ENCODE measurements around the gene BATF3.
"Not testable (repeated sequence)": the region's sequence is repeated elsewhere in the genome, so short reads cannot be mapped to it uniquely, and the experiment has no call there.

The BATF3 gene

GRCh38 chr1:212737559-212737958, 37.9 kb upstream of the BATF3 start:
- no peaks in the 10 kb centered on the region for H3K4me1 Mint-ChIP-seq
- peaks cover 56% of the 10 kb centered on the region for H3K36me3 Mint-ChIP-seq (ENCODE audit: low read depth)
- no peak for DNase-seq
- H3K27me3 Mint-ChIP-seq (ENCODE audit: low read depth, poor library complexity): peaks cover 1% of the 10 kb centered on the region
- no peak overlapping the region for H3K4me3 Mint-ChIP-seq
- peaks cover 15% of the 10 kb centered on the region for H3K9me3 Mint-ChIP-seq
- H3K27ac Mint-ChIP-seq: no peak overlapping the region
- TF ChIP-seq, protein P1, sequence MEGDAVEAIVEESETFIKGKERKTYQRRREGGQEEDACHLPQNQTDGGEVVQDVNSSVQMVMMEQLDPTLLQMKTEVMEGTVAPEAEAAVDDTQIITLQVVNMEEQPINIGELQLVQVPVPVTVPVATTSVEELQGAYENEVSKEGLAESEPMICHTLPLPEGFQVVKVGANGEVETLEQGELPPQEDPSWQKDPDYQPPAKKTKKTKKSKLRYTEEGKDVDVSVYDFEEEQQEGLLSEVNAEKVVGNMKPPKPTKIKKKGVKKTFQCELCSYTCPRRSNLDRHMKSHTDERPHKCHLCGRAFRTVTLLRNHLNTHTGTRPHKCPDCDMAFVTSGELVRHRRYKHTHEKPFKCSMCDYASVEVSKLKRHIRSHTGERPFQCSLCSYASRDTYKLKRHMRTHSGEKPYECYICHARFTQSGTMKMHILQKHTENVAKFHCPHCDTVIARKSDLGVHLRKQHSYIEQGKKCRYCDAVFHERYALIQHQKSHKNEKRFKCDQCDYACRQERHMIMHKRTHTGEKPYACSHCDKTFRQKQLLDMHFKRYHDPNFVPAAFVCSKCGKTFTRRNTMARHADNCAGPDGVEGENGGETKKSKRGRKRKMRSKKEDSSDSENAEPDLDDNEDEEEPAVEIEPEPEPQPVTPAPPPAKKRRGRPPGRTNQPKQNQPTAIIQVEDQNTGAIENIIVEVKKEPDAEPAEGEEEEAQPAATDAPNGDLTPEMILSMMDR (IDR thresholded peaks at IDR 0.05): no peak

DNA sequence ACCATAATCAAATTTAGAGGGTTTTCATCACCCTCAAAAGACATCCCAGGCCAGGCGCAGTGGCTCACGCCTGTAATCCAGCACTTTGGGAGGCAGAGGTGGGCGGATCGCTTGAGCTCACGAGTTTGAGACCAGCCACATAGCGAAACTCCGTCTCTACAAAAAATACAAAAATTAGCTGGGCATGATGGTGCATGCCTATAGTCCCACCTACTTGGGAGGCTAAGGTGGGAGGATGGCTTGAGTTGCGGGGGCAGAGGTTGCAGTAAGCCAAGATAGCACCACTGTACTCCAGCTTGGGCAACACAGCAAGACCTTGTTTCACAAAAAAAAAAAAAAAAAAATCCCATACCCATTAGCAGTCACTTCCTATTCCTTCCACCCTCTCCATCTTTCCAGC, 33.5 kb upstream of the BATF3 start:
- peaks cover 3% of the 10 kb centered on the region for H3K27me3 Mint-ChIP-seq (ENCODE audit: low read depth, poor library complexity)
- peaks cover 34% of the 10 kb centered on the region for H3K36me3 Mint-ChIP-seq (ENCODE audit: low read depth)
- H3K4me3 Mint-ChIP-seq: no peak overlapping the region
- no peaks in the 10 kb centered on the region for H3K9me3 Mint-ChIP-seq
- no peak for DNase-seq
- H3K27ac Mint-ChIP-seq: peak overlapping the region; percentile 52
- H3K4me1 Mint-ChIP-seq: no peaks in the 10 kb centered on the region
- TF ChIP-seq, protein P1 (IDR thresholded peaks at IDR 0.05): no peak

- Mint-ChIP-seq H3K9me3 (peaks cover 4% of the 10 kb centered on the region), H3K36me3 (ENCODE audit: low read depth) (peaks cover 45% of the 10 kb centered on the region), H3K4me1 (no peaks in the 10 kb centered on the region), H3K27me3 (ENCODE audit: low read depth, poor library complexity) (peaks cover 3% of the 10 kb centered on the region), H3K27ac (no peak overlapping the region), H3K4me3 (no peak overlapping the region)
- TF ChIP-seq, protein P1 (IDR thresholded peaks at IDR 0.05): no peak
- no peak for DNase-seq
Observed at GRCh38 chr1:212731630-212732029, 32.0 kb upstream of the BATF3 start.

GRCh38 chr1:212728606-212729005, 29.0 kb upstream of the BATF3 start:
- TF ChIP-seq, protein P1 (IDR thresholded peaks at IDR 0.05): no peak
- Mint-ChIP-seq H3K27ac (no peak overlapping the region), H3K4me1 (no peaks in the 10 kb centered on the region), H3K9me3 (peaks cover 27% of the 10 kb centered on the region), H3K4me3 (no peak overlapping the region), H3K27me3 (ENCODE audit: low read depth, poor library complexity) (peaks cover 3% of the 10 kb centered on the region), H3K36me3 (ENCODE audit: low read depth) (peaks cover 53% of the 10 kb centered on the region)
- DNase-seq: no peak

DNA sequence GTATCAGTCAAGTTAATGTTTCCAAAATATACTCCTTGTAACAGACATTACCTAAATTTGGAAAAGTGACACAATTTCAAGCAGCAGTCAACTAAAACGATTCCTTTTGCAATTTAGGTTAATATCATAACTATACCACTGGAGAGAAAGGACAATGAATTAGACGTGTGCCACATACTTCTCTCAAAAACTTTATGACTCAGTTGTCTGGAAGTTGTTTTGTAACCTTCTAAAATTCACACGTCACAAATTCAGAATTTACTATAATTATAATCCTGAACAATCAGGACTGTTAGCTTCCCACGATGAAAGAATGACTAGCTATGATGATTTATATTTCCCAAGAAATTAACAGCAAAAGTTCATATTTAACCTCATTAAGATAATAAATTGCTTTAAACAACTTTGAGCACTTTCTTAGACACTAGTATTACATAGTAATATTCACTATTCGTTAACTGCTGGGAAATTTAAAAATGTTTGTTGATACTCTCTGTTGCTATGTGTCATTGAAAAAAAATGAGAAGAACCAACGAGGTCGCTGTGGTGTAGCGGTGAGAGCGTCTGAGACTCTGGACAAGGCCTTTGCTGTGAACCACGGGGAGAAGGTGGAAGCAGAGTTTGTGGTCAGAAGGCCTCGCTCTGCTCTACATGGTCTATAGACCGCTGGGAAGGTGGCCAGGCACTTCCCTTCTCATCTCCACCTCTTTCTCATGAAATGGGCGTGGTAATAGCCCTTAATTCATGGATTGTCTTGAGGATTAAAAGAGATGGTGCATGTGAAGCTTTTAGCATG, 27.9 kb upstream of the BATF3 start:
- DNase-seq: no peak
- Mint-ChIP-seq H3K36me3 (ENCODE audit: low read depth) (peaks cover 58% of the 10 kb centered on the region), H3K27me3 (ENCODE audit: low read depth, poor library complexity) (peaks cover 7% of the 10 kb centered on the region)

DNA sequence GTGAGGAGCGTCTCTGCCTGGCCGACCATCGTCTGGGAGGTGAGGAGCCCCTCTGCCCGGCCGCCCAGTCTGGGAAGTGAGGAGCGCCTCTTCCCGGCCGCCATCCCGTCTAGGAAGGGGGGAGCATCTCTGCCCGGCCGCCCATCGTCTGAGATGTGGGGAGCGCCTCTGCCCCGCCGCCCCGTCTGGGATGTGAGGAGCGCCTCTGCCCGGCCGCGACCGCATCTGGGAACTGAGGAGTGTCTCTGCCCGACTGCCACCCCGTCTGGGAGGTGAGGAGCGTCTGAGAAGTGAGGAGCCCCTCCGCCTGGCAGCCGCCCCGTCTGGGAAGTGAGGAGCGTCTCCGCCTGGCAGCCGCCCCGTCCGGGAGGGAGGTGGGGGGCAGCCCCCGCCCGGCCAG, 25.0 kb upstream of the BATF3 start:
- peaks cover 50% of the 10 kb centered on the region for H3K36me3 Mint-ChIP-seq (ENCODE audit: low read depth)
- H3K9me3 Mint-ChIP-seq: peaks cover 36% of the 10 kb centered on the region
- not testable (repeated sequence) for H3K4me1 Mint-ChIP-seq; H3K27me3 Mint-ChIP-seq (ENCODE audit: low read depth, poor library complexity); DNase-seq; H3K4me3 Mint-ChIP-seq; H3K27ac Mint-ChIP-seq

More for the DNA sequence above, 27.9 kb upstream of the BATF3 start:
- H3K4me1 Mint-ChIP-seq: no peaks in the 10 kb centered on the region
- H3K4me3 Mint-ChIP-seq: no peak overlapping the region
- TF ChIP-seq, protein P1 (IDR thresholded peaks at IDR 0.05): no peak
- no peak overlapping the region for H3K27ac Mint-ChIP-seq
- H3K9me3 Mint-ChIP-seq: peaks cover 36% of the 10 kb centered on the region

All from nephron progenitor cell (in vitro differentiated cells).